DOHH2 (cell line): ENCODE measurements around the gene SPARC.

ENCODE experiments used
- CTCF ChIP-seq: fragments of 200-600 bp; sonication (generic); IDR thresholded peaks from one replicate; pipeline ENCODE4 v1.5.1; 2014; ENCODE audit warnings: antibody characterized with exemption, mild to moderate bottlenecking, low read depth, low read length; ENCODE audit not compliant: poor library complexity, severe bottlenecking
- EZH2phosphoT487 ChIP-seq: fragments of 200-600 bp; sonication (generic); IDR thresholded peaks from 2 replicates; pipeline ENCODE4 v1.6.1; 2017; ENCODE audit warnings: borderline replicate concordance, mild to moderate bottlenecking, antibody characterized with exemption, low read length, moderate library complexity, mixed read lengths

GRCh38 chr5:151696470-151697061 lies 9.9 kb upstream of the SPARC start:
- no peak for TF ChIP-seq CTCF
- TF ChIP-seq EZH2phosphoT487: no peak
